ENCODE data around the gene TUFT1.

The TUFT1 gene

DNA sequence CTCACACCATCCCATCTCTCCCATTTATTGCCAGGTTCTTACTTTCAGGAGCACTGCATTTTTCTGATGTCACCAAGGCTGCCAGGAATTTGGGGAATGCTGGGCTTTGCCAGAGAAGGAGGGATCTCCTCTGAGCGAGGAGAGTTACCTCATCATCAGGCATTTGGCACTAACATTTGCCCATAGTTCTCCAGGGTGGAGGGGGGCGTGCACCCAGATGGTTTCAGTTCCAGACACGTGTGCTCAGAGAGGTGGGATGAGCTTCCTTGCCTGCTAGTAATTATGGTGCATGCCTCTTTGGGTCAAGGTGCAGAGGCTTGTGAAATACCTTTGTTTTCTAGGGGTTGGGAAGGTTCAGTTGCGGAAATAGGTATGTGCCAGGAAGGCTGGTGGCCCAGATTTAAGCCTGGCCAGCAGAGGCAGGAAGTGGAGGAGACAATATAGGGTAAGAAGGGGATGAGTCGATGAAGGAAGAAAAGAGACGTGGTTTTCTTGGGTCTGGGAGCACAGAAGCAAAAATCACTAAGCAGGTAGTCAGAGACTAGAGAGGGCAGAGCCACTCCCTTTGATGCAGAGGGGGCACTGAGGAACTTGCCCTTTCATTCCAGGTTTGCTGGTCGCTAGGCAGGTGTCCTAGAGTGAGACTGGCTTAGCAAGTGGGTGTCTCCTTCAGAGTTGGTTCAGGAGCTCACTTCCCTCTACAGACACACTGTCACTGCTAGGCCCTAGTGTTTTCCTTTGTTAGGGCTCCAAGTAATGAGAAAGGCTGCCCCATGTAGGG, 7.2 kb downstream of the TUFT1 start:
- DNase-seq (ENCODE audit: extremely low read depth, low read depth): peak; percentile 65
- TF ChIP-seq, protein P1, sequence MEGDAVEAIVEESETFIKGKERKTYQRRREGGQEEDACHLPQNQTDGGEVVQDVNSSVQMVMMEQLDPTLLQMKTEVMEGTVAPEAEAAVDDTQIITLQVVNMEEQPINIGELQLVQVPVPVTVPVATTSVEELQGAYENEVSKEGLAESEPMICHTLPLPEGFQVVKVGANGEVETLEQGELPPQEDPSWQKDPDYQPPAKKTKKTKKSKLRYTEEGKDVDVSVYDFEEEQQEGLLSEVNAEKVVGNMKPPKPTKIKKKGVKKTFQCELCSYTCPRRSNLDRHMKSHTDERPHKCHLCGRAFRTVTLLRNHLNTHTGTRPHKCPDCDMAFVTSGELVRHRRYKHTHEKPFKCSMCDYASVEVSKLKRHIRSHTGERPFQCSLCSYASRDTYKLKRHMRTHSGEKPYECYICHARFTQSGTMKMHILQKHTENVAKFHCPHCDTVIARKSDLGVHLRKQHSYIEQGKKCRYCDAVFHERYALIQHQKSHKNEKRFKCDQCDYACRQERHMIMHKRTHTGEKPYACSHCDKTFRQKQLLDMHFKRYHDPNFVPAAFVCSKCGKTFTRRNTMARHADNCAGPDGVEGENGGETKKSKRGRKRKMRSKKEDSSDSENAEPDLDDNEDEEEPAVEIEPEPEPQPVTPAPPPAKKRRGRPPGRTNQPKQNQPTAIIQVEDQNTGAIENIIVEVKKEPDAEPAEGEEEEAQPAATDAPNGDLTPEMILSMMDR (IDR thresholded peaks at IDR 0.05; ENCODE audit: low read depth, low read length): no peak

GRCh38 chr1:151547900-151548230, 7.8 kb downstream of the TUFT1 start:
- no peak for DNase-seq (ENCODE audit: extremely low read depth, low read depth)
- TF ChIP-seq, protein P1 (IDR thresholded peaks at IDR 0.05; ENCODE audit: low read depth, low read length): no peak

GRCh38 chr1:151549199-151549598, 9.1 kb downstream of the TUFT1 start:
- TF ChIP-seq, protein P1 (IDR thresholded peaks at IDR 0.05; ENCODE audit: low read depth, low read length): no peak
- no peak for DNase-seq (ENCODE audit: extremely low read depth, low read depth)

DNA sequence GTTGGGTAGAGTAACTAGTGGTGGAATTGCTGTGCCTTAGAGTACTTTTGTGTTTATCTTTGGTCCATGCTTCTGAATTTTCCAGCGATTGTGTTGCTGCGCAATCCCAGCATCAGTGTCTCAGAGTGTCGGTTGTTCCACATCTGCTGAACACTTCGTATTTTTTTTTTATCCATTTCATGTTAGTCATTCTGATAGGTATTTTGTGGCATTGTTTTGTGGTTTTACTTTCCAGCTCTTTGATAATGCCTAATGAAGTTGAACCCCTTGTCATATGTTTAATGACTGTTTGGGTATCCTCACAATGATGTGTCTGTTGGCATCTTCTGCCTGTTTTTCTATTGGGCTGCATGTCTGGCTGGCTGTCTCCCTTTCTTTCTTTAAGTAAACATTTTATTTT, 13.6 kb downstream of the TUFT1 start:
- DNase-seq (ENCODE audit: extremely low read depth, low read depth): no peak
- TF ChIP-seq, protein P1 (IDR thresholded peaks at IDR 0.05; ENCODE audit: low read depth, low read length): no peak

DNA sequence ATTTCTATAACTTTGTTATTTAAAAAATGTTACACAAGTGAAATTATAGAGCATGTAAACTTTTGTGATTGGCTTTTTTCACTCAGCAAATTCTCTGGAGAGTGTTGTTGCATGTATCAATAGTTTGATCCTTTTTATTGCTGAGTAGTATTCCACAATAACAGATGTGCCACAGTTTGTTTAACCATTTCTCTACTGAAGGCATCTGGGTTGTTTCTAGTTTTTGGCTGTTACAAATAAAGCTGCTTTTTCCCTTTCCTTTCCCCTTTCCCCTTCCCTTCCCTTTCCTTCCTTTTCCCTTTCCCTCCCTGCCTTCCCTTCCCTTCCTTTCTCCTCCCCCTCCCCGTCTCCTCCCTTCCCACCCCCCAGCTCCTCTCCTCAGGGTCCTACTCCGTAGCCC, 15.9 kb downstream of the TUFT1 start:
- DNase-seq (ENCODE audit: extremely low read depth, low read depth): no peak
- TF ChIP-seq, protein P1 (IDR thresholded peaks at IDR 0.05; ENCODE audit: low read depth, low read length): no peak

DNA sequence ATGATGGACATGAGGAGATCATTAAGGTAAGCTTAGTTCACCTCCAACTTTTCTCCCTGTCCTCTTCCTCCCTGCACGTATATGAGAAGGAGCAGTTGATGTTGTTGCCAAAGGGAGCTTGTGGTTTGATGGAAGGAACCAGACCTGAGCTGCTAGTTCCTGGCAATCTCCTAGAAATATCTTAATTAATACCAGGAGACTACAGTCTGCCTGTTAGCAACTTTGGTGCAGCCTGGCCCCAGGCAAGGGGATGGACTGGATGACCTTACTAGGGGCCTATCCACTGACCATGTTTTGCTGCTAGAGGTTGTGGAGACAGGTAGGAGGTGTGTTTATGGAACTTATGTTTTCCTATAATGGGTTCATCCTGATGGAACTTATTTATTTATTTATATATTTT, 22.6 kb downstream of the TUFT1 start:
- no peak for DNase-seq (ENCODE audit: extremely low read depth, low read depth)
- TF ChIP-seq, protein P1 (IDR thresholded peaks at IDR 0.05; ENCODE audit: low read depth, low read length): no peak

DNA sequence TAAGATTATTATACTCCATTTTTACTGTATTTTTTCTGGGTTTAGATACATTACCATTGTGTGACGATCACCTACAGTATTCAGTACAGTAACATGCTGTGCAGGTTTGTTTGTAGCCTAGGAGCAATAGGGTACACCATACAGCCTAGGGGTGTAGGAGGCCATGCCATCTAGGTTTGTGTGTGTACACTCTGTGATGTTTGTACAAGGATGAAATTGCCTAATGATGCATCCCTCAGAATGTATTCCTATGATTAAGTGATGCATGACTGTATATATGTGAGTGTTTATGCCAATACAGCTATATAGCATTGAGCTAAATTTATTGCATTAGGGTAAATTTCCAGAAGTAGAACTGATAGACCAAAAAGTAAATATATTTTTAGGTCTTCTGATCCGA, 23.3 kb downstream of the TUFT1 start:
- DNase-seq (ENCODE audit: extremely low read depth, low read depth): no peak

More for the DNA sequence above, 23.3 kb downstream of the TUFT1 start:
- TF ChIP-seq, protein P1 (IDR thresholded peaks at IDR 0.05; ENCODE audit: low read depth, low read length): no peak

Data from AG09319 (cell line).